ENCODE data around the gene GLT6D1.

GLT6D1 gene

GRCh38 chr9:135664801-135665794 is 25.8 kb upstream of the GLT6D1 start:
- DNase-seq = no peak

GRCh38 chr9:135664266-135664665 is 24.9 kb upstream of the GLT6D1 start:
- DNase-seq = no peak

- no peak for DNase-seq
Observed at GRCh38 chr9:135663857-135664256, 24.5 kb upstream of the GLT6D1 start.

GRCh38 chr9:135663451-135663770 is 24.1 kb upstream of the GLT6D1 start:
- DNase-seq = no peak

GRCh38 chr9:135662758-135663450 is 23.6 kb upstream of the GLT6D1 start, which contains the start of gene LCN9:
Gene LCN9, plus strand, starts transcription at chr9:135663309. Its CDS starts 13 bp downstream, at chr9:135663322.
- no peak for DNase-seq

GRCh38 chr9:135661816-135662560 is 22.6 kb upstream of the GLT6D1 start:
- DNase-seq = no peak

- no peak for DNase-seq
Observed at GRCh38 chr9:135660407-135660806, 21.1 kb upstream of the GLT6D1 start.

GRCh38 chr9:135659252-135659651 is 19.9 kb upstream of the GLT6D1 start:
- no peak for DNase-seq

- DNase-seq = no peak
Observed at GRCh38 chr9:135657416-135657815, 18.1 kb upstream of the GLT6D1 start.

GRCh38 chr9:135655317-135655716 is 16.0 kb upstream of the GLT6D1 start:
- no peak for DNase-seq

GRCh38 chr9:135650408-135650807 is 11.1 kb upstream of the GLT6D1 start:
- no peak for DNase-seq

GRCh38 chr9:135649508-135649907 is 10.2 kb upstream of the GLT6D1 start:
- no peak for DNase-seq

GRCh38 chr9:135648494-135649410 is 9.4 kb upstream of the GLT6D1 start:
- no peak for DNase-seq

GRCh38 chr9:135647884-135648283 is 8.5 kb upstream of the GLT6D1 start:
- no peak for DNase-seq

- no peak for DNase-seq
Observed at GRCh38 chr9:135644631-135645218, 5.4 kb upstream of the GLT6D1 start.

GRCh38 chr9:135641745-135642144 is 2.4 kb upstream of the GLT6D1 start:
- DNase-seq = no peak

- DNase-seq = no peak
Observed at GRCh38 chr9:135641047-135641446, 1.7 kb upstream of the GLT6D1 start.

GRCh38 chr9:135636930-135637530 is 2.3 kb downstream of the GLT6D1 start:
- DNase-seq = peak; percentile 94

- no peak for DNase-seq
Observed at GRCh38 chr9:135632841-135633240, 6.5 kb downstream of the GLT6D1 start.

- no peak for DNase-seq
Observed at GRCh38 chr9:135624282-135624681, 15.1 kb downstream of the GLT6D1 start.

GRCh38 chr9:135622415-135623020 is 16.8 kb downstream of the GLT6D1 start:
- no peak for DNase-seq
